Activated naive CD8-positive, alpha-beta T cell (primary cell): Measurements from ENCODE around the gene THOP1.
A peak's percentile ranks its signal among the peaks of the same experiment; 100 is the strongest.
"Not testable (repeated sequence)": the region's sequence is repeated elsewhere in the genome, so short reads cannot be mapped to it uniquely, and the experiment has no call there.

Experiments used
- H3K27ac Mint-ChIP-seq: one replicate; pipeline ENCODE4 v1.8.0; 2021; ENCODE audit warnings: mixed read lengths
- H3K27me3 Mint-ChIP-seq: one replicate; pipeline ENCODE4 v1.8.0; 2021; ENCODE audit warnings: mixed read lengths
- H3K36me3 Mint-ChIP-seq: one replicate; pipeline ENCODE4 v1.8.0; 2021; ENCODE audit warnings: mixed read lengths
- H3K4me1 Mint-ChIP-seq: one replicate; pipeline ENCODE4 v1.8.0; 2021; ENCODE audit warnings: low read depth, mixed read lengths
- H3K4me3 Mint-ChIP-seq: one replicate; pipeline ENCODE4 v1.8.0; 2021; ENCODE audit warnings: mild to moderate bottlenecking, mixed read lengths
- H3K9me3 Mint-ChIP-seq: one replicate; pipeline ENCODE4 v1.8.0; 2021; ENCODE audit warnings: low read depth, mixed read lengths

THOP1 gene

DNA sequence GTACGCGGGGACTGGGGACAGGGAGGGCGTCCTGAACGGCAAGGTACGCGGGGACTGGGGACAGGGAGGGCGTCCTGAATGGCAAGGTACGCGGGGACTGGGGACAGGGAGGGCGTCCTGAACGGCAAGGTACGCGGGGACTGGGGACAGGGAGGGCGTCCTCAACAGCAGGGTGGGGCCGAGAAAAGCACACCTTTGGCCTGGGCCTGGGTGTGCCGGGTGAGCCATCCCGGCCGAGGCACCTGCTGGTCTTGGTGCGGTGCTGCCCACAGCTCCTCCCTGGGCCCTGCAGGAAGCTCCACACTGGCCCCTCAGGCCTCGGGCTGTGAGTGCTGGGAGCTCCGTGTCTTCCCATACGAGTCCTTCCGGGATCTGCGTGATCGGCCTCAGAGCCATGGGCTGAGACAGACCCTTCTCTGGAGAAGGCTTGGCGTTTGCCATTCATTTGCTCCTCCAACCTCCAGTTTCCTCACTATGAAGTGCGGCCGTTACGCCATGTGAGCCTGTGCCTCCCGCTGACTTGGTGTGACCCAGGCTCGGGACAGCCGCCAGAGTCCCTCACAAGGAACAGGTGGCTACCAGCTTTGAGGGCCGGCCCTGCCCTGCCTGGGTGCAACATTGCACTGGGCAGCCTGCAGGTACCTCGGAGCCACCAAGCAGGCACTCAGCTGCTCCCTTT, 26.6 kb downstream of the THOP1 start:
- Mint-ChIP-seq H3K27ac (no peak overlapping the region), H3K4me3 (no peak overlapping the region), H3K36me3 (peaks cover 3% of the 10 kb centered on the region), H3K27me3 (no peaks in the 10 kb centered on the region), H3K9me3 (no peaks in the 10 kb centered on the region), H3K4me1 (no peaks in the 10 kb centered on the region)

DNA sequence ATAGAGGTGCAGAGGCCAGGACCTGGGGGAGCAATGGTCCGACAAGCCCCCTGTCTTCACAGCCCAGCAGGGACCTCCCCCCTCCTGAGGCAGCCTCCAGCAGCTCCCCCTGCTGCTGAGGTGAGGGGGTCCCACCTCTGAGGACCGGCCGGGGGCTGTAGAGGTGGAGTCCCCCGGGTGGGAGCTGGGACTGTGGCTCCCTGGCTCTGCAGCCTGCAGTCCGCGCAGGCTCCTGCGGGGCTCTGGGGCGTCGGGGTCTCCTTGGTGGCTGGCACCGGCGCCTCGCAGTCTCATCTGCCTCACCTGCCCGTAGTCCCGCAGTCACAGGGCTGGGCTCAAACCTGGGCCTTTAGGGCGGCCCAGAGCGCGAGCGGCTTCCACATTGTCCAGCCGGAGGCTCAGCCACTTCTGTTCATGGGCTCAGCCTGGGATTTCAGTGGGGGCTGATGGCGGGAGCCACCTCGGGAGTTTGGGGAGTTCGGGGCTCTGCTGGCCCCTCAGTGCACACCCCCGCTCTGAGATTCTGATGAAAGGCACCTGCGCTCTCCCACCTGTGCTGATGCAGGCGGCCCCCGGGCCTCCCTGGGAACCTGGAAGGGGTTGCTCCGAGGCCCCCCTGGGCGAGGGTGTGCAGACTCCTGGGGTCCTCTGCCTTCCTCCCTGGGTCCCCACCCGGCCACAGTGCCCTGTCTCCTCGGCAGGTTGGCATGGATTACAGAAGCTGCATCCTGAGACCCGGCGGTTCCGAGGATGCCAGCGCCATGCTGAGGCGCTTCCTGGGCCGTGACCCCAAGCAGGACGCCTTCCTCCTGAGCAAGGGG, 27.3 kb downstream of the THOP1 start:
- peaks cover 4% of the 10 kb centered on the region for H3K4me1 Mint-ChIP-seq
- H3K36me3 Mint-ChIP-seq, result peaks cover 3% of the 10 kb centered on the region
- no peak overlapping the region for H3K27ac Mint-ChIP-seq

DNA sequence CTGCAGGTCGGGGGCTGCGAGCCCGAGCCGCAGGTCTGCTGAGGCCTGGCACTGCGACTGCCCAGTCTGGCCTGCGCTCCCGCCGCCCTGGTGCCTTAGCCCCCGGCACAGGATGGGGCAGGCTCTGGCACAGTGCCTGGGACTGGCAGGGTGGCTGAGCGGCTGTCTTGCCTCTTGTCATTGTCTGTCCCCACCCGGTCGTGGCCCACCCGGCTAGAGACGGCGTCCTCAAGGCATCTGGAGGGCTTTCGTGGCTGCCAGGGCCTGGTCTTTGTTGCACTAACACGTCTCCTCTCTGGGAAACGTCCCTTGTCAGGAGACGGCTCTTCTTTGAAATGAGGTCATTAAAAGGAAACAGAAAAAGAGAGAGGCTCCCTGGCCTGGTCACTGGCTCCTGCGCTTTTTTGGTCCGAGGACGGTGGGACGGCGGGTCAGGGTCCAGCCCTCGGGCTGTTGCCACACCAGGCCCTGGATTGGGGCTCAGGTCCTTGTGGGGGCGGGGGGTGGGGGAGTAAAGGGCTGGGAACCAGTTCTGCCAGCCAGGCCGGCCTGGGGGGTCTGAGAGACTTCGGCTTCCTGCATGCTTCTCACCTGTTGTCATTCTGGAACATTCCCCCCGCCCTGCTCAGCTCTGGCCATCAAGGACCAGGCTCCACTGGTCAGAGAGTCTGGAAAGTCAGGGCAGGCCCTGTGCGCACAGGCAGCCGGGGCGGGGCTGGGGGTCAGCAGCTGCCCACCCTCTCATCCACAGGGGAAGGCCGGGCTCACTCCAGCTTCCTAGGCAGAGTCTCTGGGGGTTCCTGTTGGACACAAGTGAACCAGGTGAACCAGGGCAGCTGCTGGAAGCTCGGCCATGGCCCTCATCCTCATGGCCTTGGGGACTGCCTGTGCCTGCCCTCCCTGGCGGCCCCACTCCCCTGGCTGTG, 28.2 kb downstream of the THOP1 start:
- no peaks in the 10 kb centered on the region for H3K9me3 Mint-ChIP-seq
- H3K36me3 Mint-ChIP-seq, result peaks cover 3% of the 10 kb centered on the region
- peaks cover 5% of the 10 kb centered on the region for H3K4me1 Mint-ChIP-seq
- no peaks in the 10 kb centered on the region for H3K27me3 Mint-ChIP-seq
- H3K27ac Mint-ChIP-seq, result no peak overlapping the region
- H3K4me3 Mint-ChIP-seq, result no peak overlapping the region

More for the DNA sequence above, 27.3 kb downstream of the THOP1 start:
- no peaks in the 10 kb centered on the region for H3K9me3 Mint-ChIP-seq
- H3K27me3 Mint-ChIP-seq, result no peaks in the 10 kb centered on the region
- H3K4me3 Mint-ChIP-seq, result no peak overlapping the region

DNA sequence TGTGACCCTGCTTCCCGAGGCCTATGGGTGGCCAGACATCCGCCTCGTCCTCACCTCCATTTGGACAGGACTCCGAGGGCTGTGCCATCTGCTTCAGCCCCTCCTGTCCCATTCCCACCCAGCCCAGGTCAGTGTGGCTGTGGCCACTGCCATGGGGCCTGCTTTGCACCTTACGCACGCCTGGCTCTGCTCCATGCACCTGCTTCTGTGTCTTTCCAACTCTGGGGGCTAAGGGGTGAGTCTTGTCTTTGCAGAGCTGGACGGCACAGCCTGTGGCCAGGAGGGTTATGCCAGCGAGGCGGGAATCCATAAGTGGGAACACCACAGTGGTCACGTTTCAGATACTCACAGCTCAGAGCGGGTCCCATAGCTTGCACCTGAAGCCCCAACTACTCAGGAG, 29.1 kb downstream of the THOP1 start:
- Mint-ChIP-seq H3K27me3 (no peaks in the 10 kb centered on the region), H3K4me1 (peaks cover 6% of the 10 kb centered on the region), H3K36me3 (no peaks in the 10 kb centered on the region), H3K27ac (no peak overlapping the region), H3K4me3 (no peak overlapping the region), H3K9me3 (no peaks in the 10 kb centered on the region)

DNA sequence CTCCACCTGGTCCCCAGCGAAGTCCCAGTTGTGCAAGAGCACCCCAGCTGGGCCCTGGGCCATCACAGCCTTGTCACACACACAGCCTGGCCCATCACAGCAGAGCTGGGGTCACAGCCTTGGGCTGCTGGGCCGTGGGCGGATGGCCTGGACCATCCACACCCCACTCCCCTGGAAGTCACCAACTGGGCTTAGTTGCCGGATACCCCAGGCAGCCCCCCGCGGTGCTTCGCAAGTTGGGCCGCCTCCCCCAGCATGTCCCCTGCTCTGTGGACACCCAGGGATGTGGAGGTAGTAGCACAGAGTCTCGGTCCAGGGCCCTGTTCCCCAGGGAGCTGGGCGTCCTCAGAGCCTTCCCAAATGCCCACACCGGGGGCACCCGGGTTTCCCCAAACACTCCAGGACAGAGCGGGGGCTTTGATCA, 29.9 kb downstream of the THOP1 start:
- Mint-ChIP-seq H3K9me3 (no peaks in the 10 kb centered on the region), H3K4me3 (no peak overlapping the region), H3K27ac (no peak overlapping the region), H3K27me3 (no peaks in the 10 kb centered on the region), H3K4me1 (peaks cover 6% of the 10 kb centered on the region), H3K36me3 (no peaks in the 10 kb centered on the region)

DNA sequence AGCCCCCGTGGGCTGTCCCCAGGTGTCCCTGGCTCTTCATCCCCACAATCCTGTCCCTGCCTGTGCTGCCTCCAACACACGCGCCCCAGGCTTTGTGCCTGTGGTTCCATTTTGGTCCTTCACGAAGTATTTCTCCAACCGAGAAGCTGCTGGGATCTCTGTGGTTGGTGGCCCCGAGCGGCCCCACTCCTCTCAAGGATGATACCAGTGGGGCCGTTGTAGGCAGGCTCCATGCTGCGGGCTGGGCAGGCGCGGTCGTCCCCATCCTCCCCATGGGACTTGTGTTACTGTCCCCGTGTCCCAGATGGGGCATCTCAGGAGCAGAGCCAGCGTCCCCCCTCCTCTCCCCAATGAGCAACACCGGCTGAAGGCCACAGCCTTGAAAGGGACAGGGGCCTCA, 30.6 kb downstream of the THOP1 start:
- Mint-ChIP-seq H3K9me3 (no peaks in the 10 kb centered on the region), H3K4me3 (no peak overlapping the region)

DNA sequence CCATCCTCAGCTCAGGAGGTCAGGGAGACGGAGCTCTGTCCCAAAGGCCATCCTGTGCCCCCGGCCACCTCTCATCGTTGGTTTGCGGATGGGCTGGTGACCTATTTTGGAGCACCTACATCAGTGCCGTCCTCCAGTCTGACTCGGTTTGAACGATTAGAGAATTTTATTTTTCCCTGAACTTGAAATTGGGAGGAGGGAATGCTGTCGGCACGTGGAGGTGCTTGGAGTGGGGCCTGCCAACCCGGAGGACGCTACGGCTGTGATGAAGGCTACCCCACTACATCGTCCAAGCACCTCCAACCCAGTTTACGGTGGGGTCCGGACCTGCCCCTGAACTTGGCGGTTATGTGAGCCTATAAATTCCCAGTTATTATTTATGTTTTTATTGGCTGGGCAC, 31.3 kb downstream of the THOP1 start:
- H3K27me3 Mint-ChIP-seq, result no peaks in the 10 kb centered on the region
- H3K9me3 Mint-ChIP-seq, result no peaks in the 10 kb centered on the region
- no peak overlapping the region for H3K27ac Mint-ChIP-seq
- H3K36me3 Mint-ChIP-seq, result no peaks in the 10 kb centered on the region
- no peak overlapping the region for H3K4me3 Mint-ChIP-seq
- peaks cover 9% of the 10 kb centered on the region for H3K4me1 Mint-ChIP-seq

More for the DNA sequence above, 30.6 kb downstream of the THOP1 start:
- Mint-ChIP-seq H3K36me3 (no peaks in the 10 kb centered on the region), H3K27me3 (no peaks in the 10 kb centered on the region), H3K27ac (no peak overlapping the region), H3K4me1 (peaks cover 9% of the 10 kb centered on the region)

DNA sequence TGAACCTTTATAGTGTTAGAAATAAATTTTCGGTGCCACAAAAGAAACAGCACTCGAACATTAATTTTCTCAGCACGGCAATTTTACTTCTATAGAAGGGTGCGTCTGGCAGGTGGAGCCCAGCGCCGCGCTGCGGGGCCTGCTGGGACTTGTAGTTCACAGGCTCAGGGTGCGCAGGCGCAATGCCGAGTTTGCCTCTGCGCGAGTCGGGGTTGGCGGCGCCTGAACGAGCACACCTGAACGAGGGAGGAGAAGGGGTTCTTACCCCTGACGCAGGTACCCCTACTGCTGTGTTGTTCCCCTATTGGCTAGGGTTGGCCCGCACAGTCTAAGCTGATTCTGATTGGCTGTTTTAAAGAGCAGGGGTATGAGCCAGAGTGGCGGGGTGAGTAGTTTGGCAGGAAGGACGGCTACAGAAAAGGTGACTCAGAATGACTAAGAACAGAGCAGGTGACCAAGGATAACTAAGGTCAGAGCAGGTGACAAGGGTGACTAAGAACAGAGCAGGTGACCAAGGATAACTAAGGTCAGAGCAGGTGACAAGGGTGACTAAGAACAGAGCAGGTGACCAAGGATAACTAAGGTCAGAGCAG, 32.0 kb downstream of the THOP1 start:
- not testable (repeated sequence) for H3K4me1 Mint-ChIP-seq, H3K27me3 Mint-ChIP-seq, H3K4me3 Mint-ChIP-seq, H3K36me3 Mint-ChIP-seq, H3K9me3 Mint-ChIP-seq, H3K27ac Mint-ChIP-seq

DNA sequence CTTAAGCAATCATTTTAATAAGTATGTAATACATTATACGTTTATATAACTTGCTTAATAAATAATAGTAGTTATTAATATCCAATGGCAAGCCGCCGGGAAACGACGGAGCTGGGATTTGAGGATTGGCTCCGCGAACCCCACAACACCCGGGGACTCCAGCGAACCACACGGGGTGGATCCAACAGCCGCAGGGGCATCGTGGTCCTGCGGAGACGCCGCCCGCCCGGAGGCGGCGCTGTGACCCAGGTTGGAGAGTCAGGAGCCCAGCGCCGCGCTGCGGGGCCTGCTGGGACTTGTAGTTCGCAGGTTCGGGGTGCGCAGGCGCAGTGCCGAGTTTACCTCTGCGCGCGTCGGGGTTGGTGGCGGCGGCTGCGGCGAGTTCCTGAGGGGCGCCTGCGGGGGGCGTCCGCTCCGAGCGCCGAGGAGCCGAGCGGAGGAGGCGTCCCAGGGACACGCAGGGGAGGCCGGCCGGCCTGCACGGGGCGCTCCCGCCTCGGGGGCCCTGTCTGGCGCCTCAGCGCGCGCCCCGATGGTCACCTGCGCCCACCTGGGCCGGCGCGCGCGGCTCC, 34.3 kb downstream of the THOP1 start, which contains the start of gene ZNF554:
ZNF554 (plus strand) TSS at position 329 of the 572 bp plus-strand sequence; CDS start at position 533, 204 bp downstream.
- Mint-ChIP-seq H3K4me1 (peaks cover 9% of the 10 kb centered on the region), H3K9me3 (no peaks in the 10 kb centered on the region), H3K27me3 (no peaks in the 10 kb centered on the region), H3K36me3 (no peaks in the 10 kb centered on the region), H3K4me3 (peak within 1 kb of the TSS; percentile 86), H3K27ac (no peak within 1 kb of the TSS)

DNA sequence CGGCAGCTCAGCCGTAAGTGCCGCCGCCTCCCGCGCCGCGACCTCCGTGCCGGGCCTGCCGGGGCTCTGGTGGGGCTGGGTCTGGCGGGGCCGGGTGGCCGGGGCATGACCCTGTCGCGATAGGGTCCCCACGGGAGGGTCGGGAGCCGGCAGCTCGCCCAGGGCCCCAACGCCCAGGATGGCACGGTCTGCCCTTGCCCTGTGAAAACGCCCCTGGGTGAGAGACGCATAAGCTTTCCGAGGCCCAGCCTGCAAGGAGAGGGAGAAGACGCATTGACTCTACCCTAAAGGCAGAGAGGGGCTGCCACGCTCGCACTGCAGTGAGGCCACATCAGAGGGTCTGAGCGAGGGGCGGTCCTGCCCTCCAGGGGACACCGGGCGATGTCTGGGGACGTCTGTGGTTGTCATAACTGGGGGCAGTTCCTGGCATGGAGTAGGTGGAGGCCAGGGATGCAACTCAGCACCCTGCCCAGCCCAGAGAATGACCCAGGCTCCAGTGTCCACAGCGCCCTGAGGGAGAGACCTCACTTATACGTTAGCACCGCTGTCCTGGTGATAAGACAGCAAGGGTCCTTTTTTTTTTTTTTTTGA, 34.9 kb downstream of the THOP1 start:
- H3K27ac Mint-ChIP-seq, result no peak overlapping the region
- peak overlapping the region; percentile 86 for H3K4me3 Mint-ChIP-seq
- H3K27me3 Mint-ChIP-seq, result no peaks in the 10 kb centered on the region
- H3K4me1 Mint-ChIP-seq, result peaks cover 9% of the 10 kb centered on the region
- no peaks in the 10 kb centered on the region for H3K9me3 Mint-ChIP-seq
- H3K36me3 Mint-ChIP-seq, result no peaks in the 10 kb centered on the region

DNA sequence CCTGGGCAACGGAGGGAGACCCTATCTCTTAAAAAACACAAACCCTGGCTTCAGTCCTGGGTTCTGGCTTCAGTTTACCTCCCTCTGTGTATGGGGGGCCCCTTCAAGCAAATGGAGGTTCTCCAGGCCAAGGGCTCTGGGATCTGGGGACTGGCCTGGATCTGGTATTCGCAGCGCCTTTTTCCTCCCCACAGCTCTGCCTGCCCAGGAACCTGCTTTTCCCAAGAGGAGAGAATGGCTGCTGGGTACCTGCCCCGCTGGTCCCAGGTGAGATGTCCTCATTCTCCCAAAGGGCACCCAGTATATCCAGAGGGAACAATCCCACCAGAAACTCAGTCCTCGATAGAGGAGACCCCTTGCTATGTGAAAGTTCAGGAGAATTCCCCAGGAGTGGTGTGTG, 37.5 kb downstream of the THOP1 start:
- Mint-ChIP-seq H3K36me3 (peaks cover 4% of the 10 kb centered on the region), H3K27ac (no peak overlapping the region), H3K4me3 (no peak overlapping the region), H3K4me1 (peaks cover 5% of the 10 kb centered on the region), H3K9me3 (no peaks in the 10 kb centered on the region), H3K27me3 (no peaks in the 10 kb centered on the region)

DNA sequence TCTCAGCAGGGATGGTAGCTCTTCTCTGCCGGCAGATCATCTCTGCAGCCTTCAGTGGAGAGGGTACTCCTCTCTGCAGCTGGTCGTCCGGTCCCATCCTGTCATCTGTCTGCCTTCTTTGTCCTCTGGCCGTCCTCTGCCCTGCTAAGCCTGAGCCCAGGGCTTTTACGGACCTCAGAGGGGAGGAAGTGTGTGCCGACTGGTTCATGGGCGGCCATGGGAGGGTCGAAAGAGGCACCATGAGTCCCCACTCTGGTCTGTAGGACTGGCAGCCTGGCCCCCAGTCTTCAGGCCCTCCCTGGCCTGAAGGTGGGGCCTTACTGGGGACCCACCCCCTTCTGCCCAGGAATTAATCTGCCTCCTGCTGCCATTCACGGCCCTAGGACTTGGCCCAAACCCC, 38.3 kb downstream of the THOP1 start:
- Mint-ChIP-seq H3K36me3 (peaks cover 8% of the 10 kb centered on the region), H3K27me3 (no peaks in the 10 kb centered on the region), H3K4me3 (no peak overlapping the region), H3K9me3 (no peaks in the 10 kb centered on the region), H3K4me1 (peaks cover 3% of the 10 kb centered on the region), H3K27ac (no peak overlapping the region)

DNA sequence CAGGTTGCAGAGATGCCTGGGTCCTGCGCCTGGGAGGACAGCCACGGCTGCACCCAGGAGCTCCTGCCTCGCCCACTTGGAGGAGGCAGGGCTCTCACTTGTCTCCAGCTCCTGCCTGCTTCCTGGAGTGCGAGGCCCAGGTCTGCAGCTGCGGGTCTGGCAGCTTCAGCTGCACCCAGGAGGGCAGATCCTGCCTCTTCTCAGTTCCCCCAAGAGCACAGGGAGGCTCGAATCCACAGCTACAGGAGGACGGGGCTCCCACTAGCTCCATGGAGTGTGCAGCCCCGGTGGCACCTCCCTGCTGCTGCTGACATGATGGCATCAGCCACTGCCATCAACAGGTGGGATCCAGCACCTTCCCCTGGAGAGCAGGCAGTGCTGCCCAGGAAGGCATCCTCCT, 38.8 kb downstream of the THOP1 start:
- Mint-ChIP-seq H3K27ac (no peak overlapping the region), H3K4me3 (no peak overlapping the region), H3K27me3 (no peaks in the 10 kb centered on the region), H3K36me3 (peaks cover 9% of the 10 kb centered on the region), H3K4me1 (peaks cover 3% of the 10 kb centered on the region), H3K9me3 (no peaks in the 10 kb centered on the region)

DNA sequence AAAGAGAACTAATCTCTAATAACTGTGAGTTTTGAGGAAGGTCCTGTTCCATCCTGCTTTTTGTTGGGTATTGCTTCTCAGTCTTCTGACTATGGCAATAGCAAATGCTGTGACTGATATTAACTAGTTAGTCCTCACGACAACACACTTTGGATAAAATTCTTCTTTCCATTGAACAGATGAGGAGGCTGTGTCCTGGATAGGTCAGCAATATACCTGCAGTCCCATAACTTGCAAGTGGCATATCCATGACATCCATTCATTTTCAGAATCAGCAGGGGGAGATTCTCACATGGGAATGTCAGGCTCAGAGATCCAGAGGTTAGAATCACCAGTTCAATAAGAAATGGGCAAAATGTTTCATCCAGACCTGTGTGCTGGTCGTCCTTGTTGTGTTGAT, 41.7 kb downstream of the THOP1 start:
- no peaks in the 10 kb centered on the region for H3K9me3 Mint-ChIP-seq
- H3K27ac Mint-ChIP-seq, result no peak overlapping the region
- H3K4me3 Mint-ChIP-seq, result no peak overlapping the region
- no peaks in the 10 kb centered on the region for H3K4me1 Mint-ChIP-seq
- no peaks in the 10 kb centered on the region for H3K27me3 Mint-ChIP-seq
- peaks cover 9% of the 10 kb centered on the region for H3K36me3 Mint-ChIP-seq
